Smooth muscle cell of the brain vasculature (primary cell): ENCODE measurements around the gene PDE10A.
"Not testable (repeated sequence)": the region's sequence is repeated elsewhere in the genome, so short reads cannot be mapped to it uniquely, and the experiment has no call there.

ENCODE experiments used
- DNase-seq: peaks from one replicate; pipeline ENCODE4 v3.0.0-alpha.2; 2012; ENCODE audit warnings: low read depth, low spot score

Gene PDE10A

DNA sequence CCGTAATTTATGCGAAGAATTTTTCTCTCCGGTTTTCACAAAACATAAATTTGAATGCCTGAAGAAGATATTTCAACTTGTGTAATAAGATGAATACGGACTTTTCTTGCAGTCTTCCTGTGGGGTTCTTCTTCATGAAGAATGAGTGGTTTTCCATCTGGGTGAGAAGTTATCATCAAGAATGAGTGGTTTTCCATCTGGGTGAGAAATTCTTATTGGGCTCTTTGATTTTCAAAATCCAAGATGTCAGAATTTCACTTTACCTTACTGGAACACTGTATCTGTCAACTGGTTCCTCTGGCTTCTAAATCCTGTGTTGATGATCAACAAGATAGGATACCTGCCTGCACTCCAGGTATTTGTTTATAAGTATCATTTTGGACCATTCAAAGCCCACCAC is 193.6 kb downstream of the PDE10A start:
- no peak for DNase-seq

DNA sequence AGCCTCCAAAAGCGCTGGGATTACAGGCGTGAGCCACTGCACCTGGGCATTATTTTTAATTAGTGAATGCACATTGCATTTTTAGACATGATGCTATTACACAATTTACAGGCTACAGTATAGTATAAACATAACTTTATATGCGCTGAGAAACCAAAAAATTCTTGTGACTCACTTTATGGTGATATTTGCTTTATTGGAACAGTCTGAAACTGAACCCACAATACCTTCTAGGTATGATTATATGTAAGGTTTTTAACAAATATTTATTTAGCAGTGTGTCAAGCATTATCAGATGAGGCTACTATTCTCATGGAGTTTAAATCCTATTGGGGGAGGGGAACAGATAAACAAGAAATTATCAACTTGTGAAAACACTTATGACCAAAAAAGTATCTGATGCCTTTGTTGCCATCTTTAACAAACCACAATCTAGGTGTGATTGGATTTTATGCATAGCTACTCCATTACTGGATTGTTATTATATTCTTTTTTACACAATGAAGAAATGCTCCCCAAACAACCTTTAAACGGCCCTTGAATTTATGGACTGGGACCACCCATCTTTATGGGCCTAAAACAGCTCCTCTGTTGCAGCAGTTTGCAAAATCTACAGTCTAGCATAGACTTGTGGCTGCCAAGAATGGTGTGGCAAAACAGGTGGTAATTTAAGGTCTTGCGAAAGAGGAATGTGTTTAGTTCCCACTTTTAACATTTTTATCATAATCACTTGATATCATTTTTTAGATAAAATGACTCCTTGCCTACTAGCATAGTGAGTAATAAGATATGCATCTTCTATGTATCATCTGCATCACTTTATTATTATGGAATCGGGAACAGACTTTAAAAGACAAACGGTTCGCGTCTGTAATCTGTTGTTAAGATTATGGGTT is 194.5 kb downstream of the PDE10A start:
- DNase-seq: no peak

DNA sequence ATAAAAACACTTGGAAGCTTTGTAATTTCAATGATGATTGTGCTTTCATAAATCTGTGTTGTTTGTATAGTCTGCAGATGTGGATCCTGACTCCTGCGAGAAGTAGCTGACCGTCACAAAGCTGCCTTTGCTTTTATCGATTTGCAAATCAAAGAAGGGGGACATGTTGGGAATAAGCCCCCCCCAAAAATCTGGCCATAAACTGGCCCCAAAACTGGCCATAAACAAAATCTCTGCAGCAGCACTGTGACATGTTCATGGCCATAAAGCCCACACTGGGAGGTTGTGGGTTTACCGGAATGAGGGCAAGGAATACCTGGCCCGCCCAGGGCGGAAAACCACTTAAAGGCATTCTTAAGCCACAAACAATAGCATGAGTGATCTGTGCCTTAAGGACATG is 199.5 kb downstream of the PDE10A start:
- DNase-seq: not testable (repeated sequence)

DNA sequence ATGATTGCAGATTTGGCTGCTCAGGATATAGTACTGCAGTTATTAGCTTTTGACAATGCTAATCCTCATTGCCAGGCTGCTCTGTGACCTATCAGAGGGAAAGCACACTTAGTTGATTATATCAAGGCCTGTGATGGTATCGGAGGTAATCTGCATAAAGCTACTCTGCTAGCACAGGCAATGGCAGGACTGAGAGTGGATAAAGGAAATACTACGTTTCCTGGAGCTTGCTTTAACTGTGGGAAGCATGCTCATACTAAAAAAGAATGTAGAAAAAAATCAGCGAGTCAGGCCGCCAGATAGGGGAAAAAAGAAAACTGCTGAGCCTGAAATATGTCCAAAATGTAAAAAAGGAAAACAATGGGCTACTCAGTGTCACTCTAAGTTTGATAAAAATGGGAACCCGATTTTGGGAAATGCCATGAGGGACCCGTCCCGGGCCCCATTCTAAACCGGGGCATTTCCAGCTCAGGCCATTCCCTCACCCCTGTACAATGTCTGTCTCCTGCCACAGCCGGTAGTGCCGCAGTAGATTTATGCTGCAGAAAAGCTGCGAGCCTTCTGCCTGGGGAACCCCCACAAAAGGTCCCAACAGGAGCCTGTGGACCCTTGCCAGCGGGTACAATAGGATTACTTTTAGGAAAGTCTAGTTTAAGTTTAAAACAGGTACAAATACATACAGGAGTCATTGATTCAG is 203.3 kb downstream of the PDE10A start:
- DNase-seq: not testable (repeated sequence)

DNA sequence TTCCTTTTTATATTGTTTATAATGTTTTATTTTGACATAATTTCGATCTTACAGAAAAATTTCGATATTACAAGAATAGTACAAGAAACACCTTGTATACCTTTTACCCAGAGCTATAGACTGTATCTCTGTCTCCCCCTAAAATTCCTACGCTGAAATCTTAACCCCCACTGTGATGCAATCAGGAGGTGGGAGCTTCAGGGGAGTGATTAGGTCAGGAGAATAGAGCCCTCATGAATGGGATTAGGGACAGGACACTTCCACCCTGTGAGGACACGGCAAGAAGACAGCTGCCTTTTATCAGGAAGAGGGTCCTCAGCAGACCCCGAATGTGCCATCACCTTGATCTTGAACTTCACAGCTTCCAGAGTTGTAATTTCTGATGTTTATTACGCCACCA is 204.9 kb downstream of the PDE10A start:
- no peak for DNase-seq

DNA sequence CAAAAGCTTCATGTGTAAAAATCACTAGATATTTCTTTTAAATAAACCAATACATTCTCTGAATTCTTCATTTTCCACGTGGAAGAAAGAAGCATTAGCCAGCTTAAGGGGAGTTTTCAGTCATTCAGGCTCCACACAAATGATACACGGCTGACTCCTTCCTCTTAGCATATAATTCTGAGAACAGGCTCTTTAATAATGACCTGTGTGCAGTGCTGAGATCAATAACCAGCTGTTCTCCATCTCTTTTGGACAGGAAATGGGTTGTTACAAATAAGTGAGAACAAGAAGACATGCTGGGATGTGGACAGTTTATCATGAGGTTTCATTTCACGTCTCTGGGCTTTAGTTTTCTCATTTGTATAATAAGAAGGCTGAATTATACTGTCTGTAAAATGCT is 206.8 kb downstream of the PDE10A start:
- DNase-seq: no peak

DNA sequence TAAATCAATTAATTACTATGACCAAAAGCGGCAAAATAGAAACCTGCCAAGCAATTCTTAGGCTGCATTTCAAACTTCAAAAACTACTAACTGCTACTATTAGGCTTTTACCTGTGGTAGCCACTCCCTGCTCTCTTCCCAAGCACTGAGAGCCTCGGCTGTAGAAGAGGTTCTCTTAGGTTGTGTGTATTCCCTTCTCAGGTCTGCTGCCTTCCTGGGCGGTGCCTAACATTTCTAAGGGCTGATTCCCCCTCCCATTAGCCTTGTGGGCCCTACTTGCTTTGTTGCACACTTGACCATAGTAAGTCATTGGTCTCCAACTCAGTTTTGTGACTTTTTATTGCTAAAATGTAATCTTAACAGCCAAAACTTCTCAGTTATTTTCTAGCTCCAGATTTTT is 207.6 kb downstream of the PDE10A start:
- DNase-seq: no peak

DNA sequence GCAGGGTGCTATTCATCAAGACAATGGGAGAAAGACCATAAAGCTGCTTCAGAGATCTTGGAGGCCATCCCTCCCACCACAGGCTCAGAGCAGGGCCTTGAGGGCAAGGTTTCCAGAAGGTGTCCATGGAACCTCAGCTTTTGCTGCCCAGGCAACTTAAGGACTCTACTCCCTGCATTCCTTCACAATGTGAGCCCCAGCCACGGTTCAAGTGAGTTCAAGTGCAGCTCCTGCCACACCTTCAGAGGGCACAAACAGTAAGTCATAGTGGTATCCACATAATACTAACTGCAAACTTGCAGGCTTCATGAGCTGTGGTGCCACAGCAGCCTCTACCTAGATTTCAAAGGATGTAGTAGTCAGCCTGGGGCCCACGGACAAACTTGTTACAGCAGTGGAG is 209.6 kb downstream of the PDE10A start:
- no peak for DNase-seq

DNA sequence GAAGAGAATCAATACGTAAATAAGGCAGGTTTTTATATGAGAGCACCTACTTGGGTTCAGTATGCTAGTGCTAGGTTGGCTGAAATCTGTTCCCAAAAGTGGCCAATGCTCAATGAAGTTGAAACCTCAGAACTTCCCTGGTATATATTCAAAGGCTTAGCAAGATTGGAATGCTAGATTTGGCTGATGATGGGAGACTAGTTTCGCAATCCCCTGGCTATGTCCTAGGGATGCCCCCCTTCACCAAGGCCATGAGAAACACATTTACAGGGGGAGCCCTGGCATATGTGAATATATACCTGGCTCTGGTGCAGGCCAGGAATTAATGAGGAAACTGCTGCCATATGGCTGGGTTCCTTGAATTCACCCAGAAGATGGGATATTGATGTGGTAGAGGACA is 211.2 kb downstream of the PDE10A start:
- DNase-seq: no peak

DNA sequence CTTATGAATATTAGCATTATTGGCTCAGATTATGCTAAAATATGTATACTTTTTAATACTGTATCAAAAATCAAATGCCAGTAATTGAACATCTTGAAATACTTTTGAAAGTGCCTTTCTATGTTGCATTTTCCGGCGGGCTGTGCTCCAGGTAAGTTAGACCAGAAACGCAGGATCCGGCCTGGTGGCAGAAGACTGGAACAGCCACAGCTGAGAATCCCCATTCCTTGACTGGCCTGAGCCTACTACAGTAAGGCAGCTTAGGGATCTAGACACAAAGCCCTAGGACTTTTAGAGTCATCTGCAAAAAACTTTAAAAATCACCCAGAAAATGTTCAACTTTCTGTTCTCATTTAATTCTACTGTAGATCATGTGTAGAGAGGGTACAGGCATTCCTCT is 214.8 kb downstream of the PDE10A start:
- DNase-seq: no peak

DNA sequence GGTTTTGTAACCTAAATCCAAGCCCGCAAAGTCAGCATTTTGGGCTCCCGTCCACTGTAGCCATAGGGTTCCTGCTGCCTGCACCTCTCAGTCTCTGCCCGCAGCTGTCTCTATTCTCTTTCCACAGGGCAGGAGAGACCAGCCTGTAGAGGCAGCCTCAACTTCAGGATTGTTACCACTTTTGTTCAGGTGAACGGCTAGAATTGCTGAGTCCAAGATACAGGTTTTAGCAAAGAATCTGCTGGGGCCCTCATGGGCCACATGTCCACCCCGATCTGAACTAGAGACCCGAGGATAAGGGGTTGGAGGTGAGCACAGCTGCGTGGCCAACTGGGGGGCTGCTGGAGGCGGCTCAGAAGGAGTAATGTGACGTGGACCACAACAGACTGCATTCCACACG is 215.9 kb downstream of the PDE10A start:
- no peak for DNase-seq

DNA sequence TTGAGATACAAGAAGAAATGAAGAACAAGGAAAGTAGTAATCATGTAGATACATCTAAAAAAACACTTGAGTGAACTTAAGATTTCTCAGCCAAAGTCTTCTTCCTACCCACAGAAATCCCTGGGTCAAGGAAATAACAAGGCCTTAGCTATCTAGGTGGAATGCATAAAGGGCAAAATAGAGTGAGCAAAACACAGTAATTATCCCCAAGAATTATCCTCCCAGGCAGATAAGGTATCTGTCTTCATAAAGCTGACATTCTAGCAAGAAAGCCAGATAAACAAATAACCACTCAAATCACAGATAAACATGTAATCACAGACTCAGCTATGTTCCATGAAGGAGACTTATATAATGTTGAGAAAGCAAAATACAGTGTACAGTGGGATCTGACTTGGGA is 216.7 kb downstream of the PDE10A start:
- DNase-seq: no peak

DNA sequence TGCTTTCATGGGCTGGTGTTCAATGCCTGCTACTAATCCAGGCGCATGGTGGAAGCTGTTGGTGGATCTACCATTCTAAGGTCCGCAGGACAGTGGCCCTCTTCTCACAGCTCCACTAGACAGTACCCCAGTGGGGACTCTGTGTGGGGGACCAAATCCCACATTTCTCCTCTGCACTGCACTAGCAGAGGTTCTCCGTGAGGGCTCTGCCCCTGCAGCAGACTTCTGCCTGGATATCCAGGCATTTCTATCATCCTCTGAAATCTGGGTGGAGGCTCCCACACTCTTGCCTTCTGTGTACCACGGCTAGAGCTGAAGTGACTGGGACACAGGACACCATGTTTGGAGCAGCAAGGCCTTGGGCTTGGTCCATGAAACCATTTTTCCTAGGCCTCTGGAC is 219.6 kb downstream of the PDE10A start:
- DNase-seq: no peak

DNA sequence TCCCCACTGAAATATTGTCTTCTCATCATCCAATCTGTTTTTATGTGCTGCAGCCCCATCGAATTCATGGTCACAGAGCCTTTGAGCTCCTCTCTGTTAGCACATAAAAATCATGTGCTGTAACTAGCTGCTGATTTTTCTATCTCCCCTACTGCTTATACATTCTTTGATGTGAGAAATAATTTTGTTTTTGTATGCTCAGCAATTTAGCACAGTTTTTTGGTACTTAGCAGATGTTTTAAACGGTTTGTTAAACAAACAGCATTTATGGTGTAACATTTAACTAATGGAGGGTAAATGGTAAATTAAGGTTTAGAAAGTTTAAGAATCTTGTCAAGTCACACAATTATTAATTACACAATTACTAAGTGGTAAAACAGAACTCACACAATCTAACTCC is 221.9 kb downstream of the PDE10A start:
- DNase-seq: no peak

DNA sequence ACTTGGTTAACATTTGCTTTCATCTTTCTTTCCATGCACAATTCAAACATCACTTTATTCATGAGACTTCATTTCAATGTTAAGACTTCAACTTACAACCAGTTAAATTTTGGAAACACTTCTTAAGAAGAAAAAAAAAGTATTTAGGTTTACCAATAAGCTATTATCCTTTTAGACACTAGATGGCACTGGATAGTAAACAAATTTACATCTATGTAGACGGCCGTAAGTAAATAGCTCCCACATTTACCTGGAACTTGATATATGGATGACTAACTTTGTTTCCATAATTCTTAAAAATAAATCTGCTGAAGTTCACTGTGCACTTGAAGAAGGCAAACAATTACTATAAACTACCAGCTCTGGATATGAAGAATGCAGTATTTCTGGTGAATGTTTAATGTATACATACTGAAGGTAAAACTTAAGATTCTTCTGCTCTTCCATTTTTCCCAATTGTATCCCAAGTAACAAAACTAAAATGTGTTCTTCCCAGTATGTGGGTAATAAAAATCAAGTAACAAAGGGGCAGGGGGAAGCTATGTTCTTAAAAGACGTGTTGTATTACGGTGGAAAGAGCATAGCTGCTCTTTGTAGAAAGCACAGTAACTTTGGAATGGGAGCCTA is 223.0 kb downstream of the PDE10A start:
- peak; percentile 31 for DNase-seq

DNA sequence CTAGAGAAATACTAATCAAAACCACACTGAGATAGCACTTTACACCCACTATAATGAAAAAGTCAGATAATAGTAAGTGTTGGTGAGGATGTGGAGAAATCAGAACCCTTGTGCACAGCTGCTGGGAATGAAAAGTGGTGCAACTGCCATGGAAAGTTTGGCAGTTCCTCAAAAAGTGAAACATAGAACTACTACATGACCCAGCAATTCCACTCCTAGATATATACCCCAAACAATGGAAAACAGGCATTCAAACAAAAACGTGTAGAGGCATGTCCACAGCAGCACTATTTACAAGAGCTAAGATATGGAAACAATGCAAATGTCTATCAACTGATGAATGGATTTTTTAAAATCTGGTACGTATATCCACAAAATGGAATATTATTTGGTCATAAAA is 236.1 kb downstream of the PDE10A start:
- DNase-seq: no peak

DNA sequence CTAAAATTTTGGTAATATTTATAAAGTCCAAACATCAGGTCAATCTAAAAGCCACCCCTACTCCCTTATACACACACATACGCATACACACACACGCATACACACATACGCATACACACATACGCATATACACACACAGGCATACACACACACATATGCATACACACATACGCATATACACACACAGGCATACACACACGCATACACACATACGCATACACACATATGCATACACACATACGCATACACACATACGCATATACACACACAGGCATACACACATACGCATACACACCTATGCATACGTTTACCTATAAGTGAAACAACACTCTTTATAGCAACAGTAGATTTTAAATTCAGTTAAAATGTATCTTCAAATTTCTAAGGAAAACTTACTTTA is 240.8 kb downstream of the PDE10A start:
- no peak for DNase-seq

DNA sequence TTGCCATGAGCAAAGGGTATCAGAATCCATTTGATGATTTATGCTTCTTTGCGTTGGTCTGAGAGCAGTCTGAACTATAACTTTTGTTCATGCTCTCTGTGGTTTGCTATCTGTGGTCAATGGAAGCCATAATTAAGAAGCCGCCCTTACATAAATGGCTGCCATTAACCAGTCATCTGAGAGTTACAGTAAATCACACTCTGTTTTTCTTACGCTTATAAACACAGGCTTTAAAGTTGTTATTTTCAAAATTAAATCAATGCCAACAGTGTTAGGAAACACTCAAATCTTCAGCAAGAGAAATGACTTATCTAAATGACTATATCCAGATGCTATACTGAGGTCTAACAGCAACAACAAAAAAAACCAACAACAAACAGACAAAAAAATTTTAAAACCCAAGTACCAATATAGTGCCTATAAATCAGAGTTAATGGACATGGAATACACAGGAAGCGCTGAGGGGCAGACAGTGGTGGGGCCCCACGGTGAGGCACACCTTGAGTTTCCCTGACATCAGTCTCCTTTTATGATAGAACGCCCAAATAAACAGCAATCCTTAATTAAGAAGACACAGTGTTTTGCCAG is 245.7 kb downstream of the PDE10A start:
- no peak for DNase-seq

DNA sequence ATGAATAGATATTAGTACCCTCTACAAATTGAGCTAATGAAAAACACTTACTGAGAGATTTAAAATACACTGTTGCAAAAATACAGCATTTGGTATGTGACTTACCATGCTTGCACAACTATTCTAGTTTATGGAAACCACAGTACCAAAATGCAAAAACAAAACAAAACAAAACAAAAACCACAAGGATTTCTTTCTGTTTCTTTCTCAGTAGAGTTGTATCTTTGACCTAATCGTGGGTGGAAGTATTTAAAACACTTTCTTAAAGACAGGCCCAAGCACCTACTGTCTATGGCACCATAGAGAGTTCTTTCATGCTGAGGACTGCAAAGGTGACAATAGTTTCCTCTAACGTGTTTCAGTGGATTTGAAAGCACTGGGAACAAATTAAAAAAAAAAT is 258.3 kb downstream of the PDE10A start:
- DNase-seq: peak; percentile 7

DNA sequence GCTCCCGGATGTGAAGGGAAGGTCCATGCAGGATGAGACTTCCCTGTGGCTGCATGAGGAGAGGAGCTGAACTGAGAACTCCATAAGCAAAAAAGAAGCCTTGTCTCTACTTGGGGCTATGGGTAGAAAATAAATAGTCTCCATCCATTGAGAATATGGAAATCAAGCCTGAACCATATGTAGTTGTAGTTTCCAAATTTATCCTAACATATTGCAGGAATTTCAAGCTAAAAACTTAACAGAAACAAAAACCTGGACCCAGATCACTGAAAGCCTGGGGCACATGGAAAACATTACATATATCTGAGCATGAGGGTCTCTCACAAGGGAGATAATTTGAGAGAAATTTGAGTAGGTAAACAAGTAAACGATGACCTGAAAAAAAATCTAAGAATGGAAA is 258.7 kb downstream of the PDE10A start:
- no peak for DNase-seq

DNA sequence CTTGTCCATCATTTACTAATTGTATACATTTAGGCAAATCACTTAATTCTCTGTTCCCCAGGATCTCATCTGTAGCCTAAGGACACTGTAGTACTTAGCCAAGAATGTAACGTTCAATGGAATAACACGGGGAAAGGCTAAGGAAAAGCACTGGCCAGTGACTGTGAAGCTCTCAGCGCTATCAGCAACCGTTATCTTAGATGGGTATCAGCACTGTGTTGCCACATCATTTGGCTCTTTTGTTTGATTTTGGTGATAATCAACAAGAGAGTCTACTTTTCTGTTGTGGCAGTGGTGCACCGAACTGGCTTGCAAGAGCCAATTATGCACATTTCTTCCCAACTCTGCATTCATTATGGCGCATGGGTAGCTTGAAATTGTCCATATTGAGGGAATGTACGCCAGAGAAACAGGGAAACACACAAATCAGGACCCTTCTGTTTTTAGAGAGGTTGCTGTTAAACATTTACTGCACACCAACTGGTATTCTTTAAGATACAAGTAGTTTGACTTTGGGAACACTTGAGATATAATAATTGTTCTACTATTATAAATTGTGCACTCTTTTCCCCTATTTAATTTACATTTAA is 259.9 kb downstream of the PDE10A start:
- DNase-seq: no peak

DNA sequence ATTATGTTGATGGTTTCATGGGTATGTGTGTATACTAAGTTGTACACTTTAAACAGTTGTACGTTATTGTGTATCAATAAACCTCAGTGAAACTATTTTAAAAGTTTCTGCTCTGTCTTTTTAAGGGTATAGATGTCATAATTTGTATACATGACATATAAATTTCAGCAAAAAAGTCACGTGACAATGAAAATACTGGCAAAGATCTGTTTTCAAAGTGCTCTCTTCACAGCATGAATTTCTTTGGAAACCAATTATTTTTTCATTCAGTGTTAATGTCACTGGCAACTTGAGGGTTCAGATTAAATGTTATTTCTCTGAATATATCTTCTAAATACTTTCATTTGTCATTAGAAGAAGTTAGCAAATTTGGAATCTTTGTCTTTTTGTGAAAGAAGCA is 261.9 kb downstream of the PDE10A start:
- no peak for DNase-seq
